ENCODE measurements around the gene TBX10.
"Not testable (repeated sequence)": the region's sequence is repeated elsewhere in the genome, so short reads cannot be mapped to it uniquely, and the experiment has no call there.

TBX10 gene

GRCh38 chr11:67630228-67630942 lies 9.2 kb downstream of the TBX10 start:
- DNase-seq: peak; percentile 85

GRCh38 chr11:67629386-67630227 lies 10.0 kb downstream of the TBX10 start, which contains the start of gene NUDT8:
Gene NUDT8, minus strand, starts transcription at chr11:67629937. Its CDS starts 26 bp downstream, at chr11:67629911.
- DNase-seq: no peak

- DNase-seq: no peak
Observed at GRCh38 chr11:67628710-67629385, 10.7 kb downstream of the TBX10 start.

GRCh38 chr11:67627812-67628624 lies 11.5 kb downstream of the TBX10 start:
- no peak for DNase-seq

GRCh38 chr11:67627441-67627811 lies 12.1 kb downstream of the TBX10 start:
- no peak for DNase-seq

- no peak for DNase-seq
Observed at GRCh38 chr11:67626970-67627369, 12.6 kb downstream of the TBX10 start.

GRCh38 chr11:67626131-67626833 lies 13.3 kb downstream of the TBX10 start:
- not testable (repeated sequence) for DNase-seq

GRCh38 chr11:67623795-67624194 lies 15.8 kb downstream of the TBX10 start:
- not testable (repeated sequence) for DNase-seq

GRCh38 chr11:67622905-67623304 lies 16.7 kb downstream of the TBX10 start:
- DNase-seq: not testable (repeated sequence)

- DNase-seq: not testable (repeated sequence)
Observed at GRCh38 chr11:67621928-67622327, 17.6 kb downstream of the TBX10 start.

- DNase-seq: not testable (repeated sequence)
Observed at GRCh38 chr11:67620621-67621020, 18.9 kb downstream of the TBX10 start.

- not testable (repeated sequence) for DNase-seq
Observed at GRCh38 chr11:67619683-67620618, 19.6 kb downstream of the TBX10 start.

GRCh38 chr11:67618901-67619659 lies 20.5 kb downstream of the TBX10 start:
- DNase-seq: not testable (repeated sequence)

- DNase-seq: no peak
Observed at GRCh38 chr11:67617243-67617953, 22.2 kb downstream of the TBX10 start.

- no peak for DNase-seq
Observed at GRCh38 chr11:67616431-67617242, 22.9 kb downstream of the TBX10 start.

GRCh38 chr11:67615728-67616430 lies 23.7 kb downstream of the TBX10 start:
- no peak for DNase-seq

Data from NCI-H1417 treated with DMSO at 0.1 percent for 48 hours (cell line).